Transverse colon (tissue), 4 donors: ENCODE data around the gene SESN3. TPM values are rescaled to one million over a fixed set of nuclear protein-coding genes. Genes with fewer than 3 reads are reported as not detected.

Experiments
- DNase-seq: peaks from one replicate; pipeline ENCODE4 v3.0.0-alpha.2; 2019
- H3K27ac ChIP-seq, 4 donors: fragments of 200-600 bp; sonication (generic); 2 replicates each; pipeline ENCODE4 v1.5.1; 2016 to 2018; ENCODE audit warnings: inconsistent platforms in 4 of 4
- H3K27me3 ChIP-seq: fragments of 200-600 bp; sonication (generic); 2 replicates; pipeline ENCODE4 v1.5.1; 2017; ENCODE audit warnings: inconsistent platforms
- H3K36me3 ChIP-seq, 4 donors: fragments of 200-600 bp; sonication (generic); 2 replicates each; pipeline ENCODE4 v1.5.1; 2017 to 2019; ENCODE audit warnings: inconsistent platforms in 4 of 4
- H3K4me1 ChIP-seq, 4 donors: fragments of 200-600 bp; sonication (generic); 2 replicates each; pipeline ENCODE4 v1.5.1; 2017 to 2020; ENCODE audit warnings: inconsistent platforms in 4 of 4
- H3K4me3 ChIP-seq, 4 donors: fragments of 200-600 bp; sonication (generic); 1 replicate in 1 of 4; 2 replicates in 3 of 4; pipeline versions ENCODE4 v1.5.1 to v1.6.1; 2017 to 2019; ENCODE audit warnings: inconsistent platforms in 4 of 4
- H3K9me3 ChIP-seq, 2 donors: fragments of 200-600 bp; sonication (generic); 2 replicates each; pipeline ENCODE4 v1.5.1; 2017 to 2019; ENCODE audit warnings: inconsistent platforms in 2 of 2
- CTCF ChIP-seq, 5 experiments: fragments of 200-600 bp in 3 of 5; fragments of 450-650 bp in 2 of 5; sonication (generic) in 3 of 5; IDR thresholded peaks; 1 replicate in 2 of 5; 2 replicates in 3 of 5; pipeline ENCODE4 v1.5.1; 2016 to 2017; ENCODE audit warnings: antibody characterized with exemption in 5 of 5, inconsistent platforms in 3 of 5, mild to moderate bottlenecking in 2 of 5, moderate library complexity in 1 of 5
- EP300 ChIP-seq: sonication (generic); formaldehyde crosslinking; IDR thresholded peaks from one replicate; pipeline ENCODE4 v1.6.1; 2017; ENCODE audit warnings: antibody characterized with exemption, low read depth
- POLR2A ChIP-seq: fragments of 450-650 bp; IDR thresholded peaks from one replicate; pipeline ENCODE4 v1.6.1; 2016; ENCODE audit warnings: antibody characterized with exemption, mild to moderate bottlenecking, moderate library complexity
- POLR2AphosphoS5 ChIP-seq, 3 donors: sonication (generic); formaldehyde crosslinking; IDR thresholded peaks; one replicate each; pipeline ENCODE4 v1.6.1; 2016; ENCODE audit warnings: antibody characterized with exemption in 3 of 3
- WGBS, 2 donors: methylation state at CpG; one replicate each; pipeline ENCODE4 v1.1.5; 2018; ENCODE audit warnings: low coverage in 1 of 2; 5-methylcytosine and 5-hydroxymethylcytosine counted together
- in situ Hi-C, 4 donors: fragments of 200-750 bp; cut with MboI; loops; one replicate each; pipeline versions ENCODE4 v1.15.0 to v1.15.1; 2017; ENCODE audit warnings: low sequenced_read_pairs in 3 of 4, low pct_ligation_motif_present in 1 of 4, low pct_unique_long_range_greater_than_20kb in 1 of 4
- intact Hi-C: fragments of 100-400 bp; cut with DNase I; formaldehyde crosslinking; loops from one replicate; pipeline ENCODE4 v1.15.1; 2023; ENCODE audit warnings: low total_unique reads
- total RNA-seq, 4 donors: library from RNA; depleted of rRNA; stranded (reverse); fragments of >200 nt; gene quantifications; one replicate each; pipeline ENCODE4 v1.1.0, GENCODE V29; 2016

Gene SESN3
- total RNA-seq, 4 donors from 2014 or later: 3.4 to 16.8 (median 11.0) TPM

GRCh38 chr11:95147364-95147905 lies 83.6 kb downstream of the SESN3 start:
- H3K9me3 ChIP-seq: no peaks in the 10 kb centered on the region
- intact Hi-C loops: no loop called here

GRCh38 chr11:95145430-95146060 lies 85.5 kb downstream of the SESN3 start:
- intact Hi-C loops: no loop called here
- no peaks in the 10 kb centered on the region for H3K36me3 ChIP-seq
- WGBS, 2 donors: 62 to 97% methylated on average over 3 to 4 of the region's 4 CpGs
- H3K27ac ChIP-seq: no peak overlapping the region
- H3K9me3 ChIP-seq: no peaks in the 10 kb centered on the region
- no peak overlapping the region for H3K4me3 ChIP-seq
- no peak for DNase-seq
- TF ChIP-seq CTCF (IDR thresholded peaks at IDR 0.05): no peak
- TF ChIP-seq POLR2AphosphoS5 (IDR thresholded peaks at IDR 0.05): no peak
- no peak for TF ChIP-seq EP300
- TF ChIP-seq POLR2A: no peak
- no peaks in the 10 kb centered on the region for H3K27me3 ChIP-seq
- in situ Hi-C loops: loop anchor here in 2 of 4 donors (10.0 to 25.0 kb wide), 3 partner anchors 71 to 158 kb away; partner anchors contain the start of gene SRSF8 (in 1 of the 2)
- peaks cover 0 to 12% (median 5%) of the 10 kb centered on the region in 4 donors for H3K4me1 ChIP-seq

More at GRCh38 chr11:95147364-95147905, 83.6 kb downstream of the SESN3 start:
- Histone ChIP-seq H3K36me3 (no peaks in the 10 kb centered on the region), H3K4me3 (no peak overlapping the region), H3K27me3 (no peaks in the 10 kb centered on the region), H3K27ac (peak overlapping the region in 3 of 4 donors; percentile 8 to 48 (median 28)), H3K4me1 (peaks cover 0 to 17% (median 9%) of the 10 kb centered on the region in 4 donors)
- no peak for DNase-seq
- no peak for TF ChIP-seq EP300
- no peak for TF ChIP-seq POLR2A
- TF ChIP-seq POLR2AphosphoS5 (IDR thresholded peaks at IDR 0.05): peak; percentile 82 to 95 (median 95)
- no peak for TF ChIP-seq CTCF (IDR thresholded peaks at IDR 0.05)
- WGBS, 2 donors: 20 to 35% methylated on average over 1 to 4 of the region's 4 CpGs
- in situ Hi-C loops: loop anchor here in 2 of 4 donors (10.0 to 25.0 kb wide), 3 partner anchors 73 to 160 kb away; partner anchors contain the start of gene SRSF8 (in 1 of the 2)

GRCh38 chr11:95144313-95145235 lies 86.4 kb downstream of the SESN3 start:
- Histone ChIP-seq H3K4me1 (peaks cover 0 to 12% (median 2%) of the 10 kb centered on the region in 4 donors), H3K9me3 (no peaks in the 10 kb centered on the region), H3K36me3 (no peaks in the 10 kb centered on the region), H3K27me3 (no peaks in the 10 kb centered on the region), H3K4me3 (no peak overlapping the region), H3K27ac (no peak overlapping the region)
- in situ Hi-C loops (loop anchor here in 2 of 4 donors (10.0 to 25.0 kb wide), 3 partner anchors 70 to 157 kb away; partner anchors contain the start of gene SRSF8 (in 1 of the 2)), intact Hi-C loops (no loop called here)
- DNase-seq: no peak
- WGBS, 2 donors: 60 to 86% methylated on average over 1 to 7 of the region's 7 CpGs
- TF ChIP-seq CTCF (IDR thresholded peaks at IDR 0.05) (no peak), POLR2AphosphoS5 (IDR thresholded peaks at IDR 0.05) (no peak), POLR2A (no peak), EP300 (no peak)
